AG04450 (cell line): ENCODE measurements around the gene TEC. TPM values are rescaled to one million over a fixed set of nuclear protein-coding genes. Genes with fewer than 3 reads are reported as not detected.
"Not testable (repeated sequence)": the region's sequence is repeated elsewhere in the genome, so short reads cannot be mapped to it uniquely, and the experiment has no call there.

Experiments used
- CTCF ChIA-PET: fragments of 300-600, 350-600 bp; formaldehyde crosslinking; extraction: SDS; loops from one replicate; lab custom pipeline; 2022; ENCODE audit warnings: antibody characterized with exemption, inconsistent platforms; lab: Charles Lee
- POLR2A ChIA-PET: fragments of 350-600 bp; formaldehyde crosslinking; extraction: SDS; loops from one replicate; lab custom pipeline; 2021; ENCODE audit warnings: antibody characterized with exemption, inconsistent platforms; lab: Yijun Ruan, JAX
- DNase-seq: peaks from one replicate; pipeline ENCODE4 v3.0.0-alpha.2; 2011; ENCODE audit warnings: low read depth, low spot score
- H3K27ac ChIP-seq: one replicate; pipeline ENCODE4 v1.5.1; 2012; ENCODE audit warnings: low read depth, low read length, control low read depth
- H3K27me3 ChIP-seq: one replicate; pipeline ENCODE4 v1.6.0; 2012; ENCODE audit warnings: low read length; ENCODE audit not compliant: control insufficient read depth, insufficient read depth
- H3K4me3 ChIP-seq: 2 replicates; pipeline ENCODE4 v1.5.1; 2011; ENCODE audit warnings: mild to moderate bottlenecking, low read depth, low read length, control low read depth
- H3K9me3 ChIP-seq: 2 replicates; pipeline ENCODE4 v1.5.1; 2012; ENCODE audit warnings: low read length; ENCODE audit not compliant: control insufficient read depth, insufficient read depth
- polyA plus RNA-seq: library from polyadenylated mRNA; depleted of rRNA; stranded (reverse); fragments of >200 nt; gene quantifications from 2 replicates; pipeline ENCODE4 v1.2.3, GENCODE V29; 2011
- TF ChIP-seq, protein P1 (sequence below): IDR thresholded peaks from 2 replicates; pipeline ENCODE4 v1.5.1; 2011; ENCODE audit warnings: low read depth, low read length, control low read depth, inconsistent platforms

The TEC gene
- polyA plus RNA-seq, 1 experiment: 0.21 TPM

GRCh38 chr4:48190839-48191238, 78.8 kb downstream of the TEC start:
- H3K4me3 ChIP-seq: no peak overlapping the region
- H3K9me3 ChIP-seq: no peaks in the 10 kb centered on the region
- ChIA-PET CTCF (no interaction called here), POLR2A (no interaction called here)
- no peaks in the 10 kb centered on the region for H3K27me3 ChIP-seq
- TF ChIP-seq, protein P1, sequence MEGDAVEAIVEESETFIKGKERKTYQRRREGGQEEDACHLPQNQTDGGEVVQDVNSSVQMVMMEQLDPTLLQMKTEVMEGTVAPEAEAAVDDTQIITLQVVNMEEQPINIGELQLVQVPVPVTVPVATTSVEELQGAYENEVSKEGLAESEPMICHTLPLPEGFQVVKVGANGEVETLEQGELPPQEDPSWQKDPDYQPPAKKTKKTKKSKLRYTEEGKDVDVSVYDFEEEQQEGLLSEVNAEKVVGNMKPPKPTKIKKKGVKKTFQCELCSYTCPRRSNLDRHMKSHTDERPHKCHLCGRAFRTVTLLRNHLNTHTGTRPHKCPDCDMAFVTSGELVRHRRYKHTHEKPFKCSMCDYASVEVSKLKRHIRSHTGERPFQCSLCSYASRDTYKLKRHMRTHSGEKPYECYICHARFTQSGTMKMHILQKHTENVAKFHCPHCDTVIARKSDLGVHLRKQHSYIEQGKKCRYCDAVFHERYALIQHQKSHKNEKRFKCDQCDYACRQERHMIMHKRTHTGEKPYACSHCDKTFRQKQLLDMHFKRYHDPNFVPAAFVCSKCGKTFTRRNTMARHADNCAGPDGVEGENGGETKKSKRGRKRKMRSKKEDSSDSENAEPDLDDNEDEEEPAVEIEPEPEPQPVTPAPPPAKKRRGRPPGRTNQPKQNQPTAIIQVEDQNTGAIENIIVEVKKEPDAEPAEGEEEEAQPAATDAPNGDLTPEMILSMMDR: no peak
- no peak for DNase-seq
- H3K27ac ChIP-seq: no peak overlapping the region

- DNase-seq: no peak
- Histone ChIP-seq H3K9me3 (no peaks in the 10 kb centered on the region), H3K27me3 (no peaks in the 10 kb centered on the region), H3K27ac (no peak overlapping the region), H3K4me3 (no peak overlapping the region)
- POLR2A ChIA-PET: no interaction called here
- CTCF ChIA-PET: no interaction called here
- TF ChIP-seq, protein P1: no peak
Observed at GRCh38 chr4:48189731-48190130, 79.9 kb downstream of the TEC start.

- H3K27me3 ChIP-seq: no peaks in the 10 kb centered on the region
- H3K9me3 ChIP-seq: no peaks in the 10 kb centered on the region
- POLR2A ChIA-PET: no interaction called here
- no peak overlapping the region for H3K27ac ChIP-seq
- TF ChIP-seq, protein P1: no peak
- DNase-seq: no peak
- CTCF ChIA-PET: no interaction called here
- H3K4me3 ChIP-seq: no peak overlapping the region
Observed at GRCh38 chr4:48188390-48188789, 81.2 kb downstream of the TEC start.

GRCh38 chr4:48187813-48188212, 81.8 kb downstream of the TEC start:
- Histone ChIP-seq H3K27ac (no peak overlapping the region), H3K4me3 (no peak overlapping the region), H3K9me3 (no peaks in the 10 kb centered on the region), H3K27me3 (no peaks in the 10 kb centered on the region)
- TF ChIP-seq, protein P1: no peak
- no peak for DNase-seq
- ChIA-PET POLR2A (no interaction called here), CTCF (no interaction called here)

- H3K9me3 ChIP-seq, DNase-seq, H3K27ac ChIP-seq, CTCF ChIA-PET, H3K27me3 ChIP-seq, POLR2A ChIA-PET, H3K4me3 ChIP-seq: not testable (repeated sequence)
Observed at GRCh38 chr4:48187066-48187465, 82.6 kb downstream of the TEC start.

GRCh38 chr4:48186394-48186793, 83.2 kb downstream of the TEC start:
- H3K9me3 ChIP-seq, POLR2A ChIA-PET, H3K27me3 ChIP-seq, DNase-seq, H3K4me3 ChIP-seq, H3K27ac ChIP-seq, CTCF ChIA-PET: not testable (repeated sequence)
